Adrenal gland (tissue), 5 donors: ENCODE measurements around the gene HBG1.
"Not testable (repeated sequence)": the region's sequence is repeated elsewhere in the genome, so short reads cannot be mapped to it uniquely, and the experiment has no call there.

Experiments used
- POLR2A ChIP-seq, 2 donors: fragments of 450-650 bp; IDR thresholded peaks; one replicate each; pipeline ENCODE4 v1.6.1; 2017; ENCODE audit warnings: antibody characterized with exemption in 2 of 2, mild to moderate bottlenecking in 2 of 2, moderate library complexity in 1 of 2
- TF ChIP-seq, protein P1 (sequence below), 6 experiments: fragments of 450-650 bp in 4 of 6; fragments of 200-600 bp in 2 of 6; sonication (generic) in 1 of 6; IDR thresholded peaks; 1 replicate in 5 of 6; 2 replicates in 1 of 6; pipeline versions ENCODE4 v1.5.1 to v1.8.0; 2016 to 2021; ENCODE audit warnings: antibody characterized with exemption in 6 of 6, mild to moderate bottlenecking in 2 of 6, moderate library complexity in 1 of 6
- donor health status: DM: no; HTN: no; CAD: no.

DNA sequence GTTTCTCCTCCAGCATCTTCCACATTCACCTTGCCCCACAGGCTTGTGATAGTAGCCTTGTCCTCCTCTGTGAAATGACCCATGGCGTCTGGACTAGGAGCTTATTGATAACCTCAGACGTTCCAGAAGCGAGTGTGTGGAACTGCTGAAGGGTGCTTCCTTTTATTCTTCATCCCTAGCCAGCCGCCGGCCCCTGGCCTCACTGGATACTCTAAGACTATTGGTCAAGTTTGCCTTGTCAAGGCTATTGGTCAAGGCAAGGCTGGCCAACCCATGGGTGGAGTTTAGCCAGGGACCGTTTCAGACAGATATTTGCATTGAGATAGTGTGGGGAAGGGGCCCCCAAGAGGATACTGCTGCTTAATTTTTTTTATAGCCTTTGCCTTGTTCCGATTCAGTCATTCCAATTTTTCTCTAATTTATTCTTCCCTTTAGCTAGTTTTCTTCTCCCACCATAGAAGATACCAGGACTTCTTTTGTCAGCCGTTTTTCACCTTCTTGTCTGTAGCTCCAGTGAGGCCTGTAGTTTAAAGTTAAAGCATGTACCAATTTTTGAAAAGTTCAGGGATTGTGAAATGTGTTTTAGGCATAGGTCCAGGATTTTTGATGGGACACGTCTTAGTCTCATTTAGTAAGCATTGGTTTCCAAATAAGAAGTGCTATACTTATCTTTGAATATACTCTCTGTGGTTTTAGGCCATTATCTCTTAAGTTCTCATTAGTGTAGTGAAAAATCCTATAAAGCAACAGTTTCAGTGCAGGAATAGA is 5.2 kb upstream of the HBG1 start, which contains the start of gene HBG2:
- TF ChIP-seq, protein P1, sequence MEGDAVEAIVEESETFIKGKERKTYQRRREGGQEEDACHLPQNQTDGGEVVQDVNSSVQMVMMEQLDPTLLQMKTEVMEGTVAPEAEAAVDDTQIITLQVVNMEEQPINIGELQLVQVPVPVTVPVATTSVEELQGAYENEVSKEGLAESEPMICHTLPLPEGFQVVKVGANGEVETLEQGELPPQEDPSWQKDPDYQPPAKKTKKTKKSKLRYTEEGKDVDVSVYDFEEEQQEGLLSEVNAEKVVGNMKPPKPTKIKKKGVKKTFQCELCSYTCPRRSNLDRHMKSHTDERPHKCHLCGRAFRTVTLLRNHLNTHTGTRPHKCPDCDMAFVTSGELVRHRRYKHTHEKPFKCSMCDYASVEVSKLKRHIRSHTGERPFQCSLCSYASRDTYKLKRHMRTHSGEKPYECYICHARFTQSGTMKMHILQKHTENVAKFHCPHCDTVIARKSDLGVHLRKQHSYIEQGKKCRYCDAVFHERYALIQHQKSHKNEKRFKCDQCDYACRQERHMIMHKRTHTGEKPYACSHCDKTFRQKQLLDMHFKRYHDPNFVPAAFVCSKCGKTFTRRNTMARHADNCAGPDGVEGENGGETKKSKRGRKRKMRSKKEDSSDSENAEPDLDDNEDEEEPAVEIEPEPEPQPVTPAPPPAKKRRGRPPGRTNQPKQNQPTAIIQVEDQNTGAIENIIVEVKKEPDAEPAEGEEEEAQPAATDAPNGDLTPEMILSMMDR (IDR thresholded peaks at IDR 0.05), result not testable (repeated sequence)
- TF ChIP-seq POLR2A (IDR thresholded peaks at IDR 0.05), result not testable (repeated sequence)
